Esophagus squamous epithelium (tissue), 4 donors: ENCODE data around the gene PCCA.

Experiments
- POLR2A ChIP-seq, 4 donors: fragments of 450-650 bp; IDR thresholded peaks; one replicate each; pipeline ENCODE4 v1.6.1; 2017; ENCODE audit warnings: antibody characterized with exemption in 4 of 4, mild to moderate bottlenecking in 4 of 4, moderate library complexity in 3 of 4
- TF ChIP-seq, protein P1 (sequence below), 6 experiments: fragments of 450-650 bp in 4 of 6; fragments of 200-600 bp in 2 of 6; sonication (generic) in 2 of 6; IDR thresholded peaks; one replicate each; pipeline ENCODE4 v1.5.1; 2016 to 2019; ENCODE audit warnings: antibody characterized with exemption in 6 of 6, mild to moderate bottlenecking in 4 of 6, moderate library complexity in 4 of 6

DNA sequence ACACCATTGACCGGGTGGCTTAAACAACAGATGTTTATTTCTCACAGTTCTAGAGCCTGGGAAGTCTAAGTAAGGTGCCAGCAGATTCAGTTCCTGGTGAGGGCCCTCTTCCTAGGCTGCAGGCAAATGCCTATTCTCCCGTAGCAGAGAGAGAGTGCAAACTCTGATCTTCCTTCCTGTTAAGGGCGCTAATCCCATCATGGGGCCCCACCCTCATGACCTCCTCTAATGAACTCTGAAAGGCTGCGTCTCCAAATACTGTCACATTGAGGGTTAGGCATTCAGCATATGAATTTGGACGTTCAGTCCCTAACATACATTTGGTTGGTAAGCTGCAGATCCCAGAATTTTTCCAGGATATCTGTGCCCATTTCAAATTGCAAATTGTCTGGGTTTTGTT, 370.9 kb downstream of the PCCA start:
- TF ChIP-seq, protein P1, sequence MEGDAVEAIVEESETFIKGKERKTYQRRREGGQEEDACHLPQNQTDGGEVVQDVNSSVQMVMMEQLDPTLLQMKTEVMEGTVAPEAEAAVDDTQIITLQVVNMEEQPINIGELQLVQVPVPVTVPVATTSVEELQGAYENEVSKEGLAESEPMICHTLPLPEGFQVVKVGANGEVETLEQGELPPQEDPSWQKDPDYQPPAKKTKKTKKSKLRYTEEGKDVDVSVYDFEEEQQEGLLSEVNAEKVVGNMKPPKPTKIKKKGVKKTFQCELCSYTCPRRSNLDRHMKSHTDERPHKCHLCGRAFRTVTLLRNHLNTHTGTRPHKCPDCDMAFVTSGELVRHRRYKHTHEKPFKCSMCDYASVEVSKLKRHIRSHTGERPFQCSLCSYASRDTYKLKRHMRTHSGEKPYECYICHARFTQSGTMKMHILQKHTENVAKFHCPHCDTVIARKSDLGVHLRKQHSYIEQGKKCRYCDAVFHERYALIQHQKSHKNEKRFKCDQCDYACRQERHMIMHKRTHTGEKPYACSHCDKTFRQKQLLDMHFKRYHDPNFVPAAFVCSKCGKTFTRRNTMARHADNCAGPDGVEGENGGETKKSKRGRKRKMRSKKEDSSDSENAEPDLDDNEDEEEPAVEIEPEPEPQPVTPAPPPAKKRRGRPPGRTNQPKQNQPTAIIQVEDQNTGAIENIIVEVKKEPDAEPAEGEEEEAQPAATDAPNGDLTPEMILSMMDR (IDR thresholded peaks at IDR 0.05), result no peak
- no peak for TF ChIP-seq POLR2A (IDR thresholded peaks at IDR 0.05)
